PC-9 (cell line): ENCODE measurements around the gene FOS. TPM values are rescaled to one million over a fixed set of nuclear protein-coding genes. Genes with fewer than 3 reads are reported as not detected.

ENCODE experiments used
- BruUV-seq: library from RNA; stranded (reverse); fragments of 400-500 nt; replicated peaks from 2 replicates; lab custom pipeline; 2021; lab: Mats Ljungman, UMichigan
- CTCF ChIA-PET: fragments of 300-600 bp; sonication (Branson Sonifier 250); formaldehyde crosslinking; loops from one replicate; lab custom pipeline; 2022; ENCODE audit warnings: antibody characterized with exemption; lab: Charles Lee
- POLR2A ChIA-PET: fragments of 300-600 bp; sonication (Branson Sonifier 250); formaldehyde crosslinking; loops from one replicate; lab custom pipeline; 2022; ENCODE audit warnings: antibody characterized with exemption; ENCODE audit not compliant: unreplicated experiment; lab: Charles Lee
- DNase-seq, 2 experiments: peaks; one replicate each; pipeline versions ENCODE4 v3.0.0 to v3.0.0-alpha.2; 2015 to 2022; ENCODE audit warnings: mixed read lengths in 1 of 2
- H2AFZ ChIP-seq: fragments of 200-600 bp; sonication (generic); 2 replicates; pipeline ENCODE4 v1.8.1; 2017; ENCODE audit warnings: antibody characterized with exemption
- H3F3A ChIP-seq: fragments of 200-600 bp; sonication (generic); 2 replicates; pipeline ENCODE4 v1.8.1; 2017; ENCODE audit warnings: antibody characterized with exemption, mild to moderate bottlenecking, low read depth; ENCODE audit not compliant: insufficient read depth
- H3K27ac ChIP-seq: fragments of 200-600 bp; sonication (generic); 2 replicates; pipeline ENCODE4 v1.6.1; 2016; ENCODE audit warnings: mixed run types
- H3K27me3 ChIP-seq: fragments of 200-600 bp; sonication (generic); 2 replicates; pipeline ENCODE4 v1.6.1; 2016; ENCODE audit warnings: low read depth, mixed run types; ENCODE audit not compliant: insufficient read depth
- H3K36me3 ChIP-seq: fragments of 200-600 bp; sonication (generic); 2 replicates; pipeline ENCODE4 v1.6.1; 2016; ENCODE audit warnings: low read depth, mixed run types
- H3K4me1 ChIP-seq: fragments of 200-600 bp; sonication (generic); replicated peaks from 2 replicates; pipeline ENCODE4 v1.6.1; 2016; ENCODE audit warnings: mixed run types; ENCODE audit not compliant: insufficient read depth
- H3K4me2 ChIP-seq: fragments of 200-600 bp; sonication (generic); 2 replicates; pipeline ENCODE4 v1.6.1; 2017; ENCODE audit warnings: mixed run types
- H3K4me3 ChIP-seq: fragments of 200-600 bp; sonication (generic); 2 replicates; pipeline ENCODE4 v1.6.1; 2016; ENCODE audit warnings: mixed run types
- H3K79me2 ChIP-seq: fragments of 200-600 bp; sonication (generic); 2 replicates; pipeline ENCODE4 v1.6.1; 2017; ENCODE audit warnings: low read depth, mixed run types
- H3K9me2 ChIP-seq: fragments of 200-600 bp; sonication (generic); 2 replicates; pipeline ENCODE4 v1.8.1; 2017; ENCODE audit warnings: mild to moderate bottlenecking; ENCODE audit not compliant: insufficient read depth
- H3K9me3 ChIP-seq: fragments of 200-600 bp; sonication (generic); 2 replicates; pipeline ENCODE4 v1.8.1; 2016; ENCODE audit warnings: low read depth; ENCODE audit not compliant: insufficient read depth
- H4K20me1 ChIP-seq: fragments of 200-600 bp; sonication (generic); 2 replicates; pipeline ENCODE4 v1.8.1; 2017; ENCODE audit not compliant: insufficient read depth
- CTCF ChIP-seq: fragments of 200-600 bp; sonication (generic); conservative IDR thresholded peaks from 2 replicates; pipeline ENCODE4 v1.6.1; 2017; ENCODE audit warnings: mixed run types, antibody characterized with exemption, mild to moderate bottlenecking, moderate library complexity
- EZH2 ChIP-seq: fragments of 200-600 bp; sonication (generic); IDR thresholded peaks from 2 replicates; pipeline ENCODE4 v1.8.0; 2017; ENCODE audit warnings: antibody characterized with exemption, low read depth
- intact Hi-C: fragments of 100-400 bp; cut with micrococcal nuclease; formaldehyde crosslinking; loops from one replicate; pipeline ENCODE4 v1.10.0; 2022; ENCODE audit not compliant: unreplicated experiment
- total RNA-seq: library from RNA; stranded (reverse); gene quantifications from 2 replicates; pipeline ENCODE4 v1.2.3, GENCODE V29; 2021

Gene FOS
- total RNA-seq, 1 experiment from 2014 or later, result 84.6 TPM

DNA sequence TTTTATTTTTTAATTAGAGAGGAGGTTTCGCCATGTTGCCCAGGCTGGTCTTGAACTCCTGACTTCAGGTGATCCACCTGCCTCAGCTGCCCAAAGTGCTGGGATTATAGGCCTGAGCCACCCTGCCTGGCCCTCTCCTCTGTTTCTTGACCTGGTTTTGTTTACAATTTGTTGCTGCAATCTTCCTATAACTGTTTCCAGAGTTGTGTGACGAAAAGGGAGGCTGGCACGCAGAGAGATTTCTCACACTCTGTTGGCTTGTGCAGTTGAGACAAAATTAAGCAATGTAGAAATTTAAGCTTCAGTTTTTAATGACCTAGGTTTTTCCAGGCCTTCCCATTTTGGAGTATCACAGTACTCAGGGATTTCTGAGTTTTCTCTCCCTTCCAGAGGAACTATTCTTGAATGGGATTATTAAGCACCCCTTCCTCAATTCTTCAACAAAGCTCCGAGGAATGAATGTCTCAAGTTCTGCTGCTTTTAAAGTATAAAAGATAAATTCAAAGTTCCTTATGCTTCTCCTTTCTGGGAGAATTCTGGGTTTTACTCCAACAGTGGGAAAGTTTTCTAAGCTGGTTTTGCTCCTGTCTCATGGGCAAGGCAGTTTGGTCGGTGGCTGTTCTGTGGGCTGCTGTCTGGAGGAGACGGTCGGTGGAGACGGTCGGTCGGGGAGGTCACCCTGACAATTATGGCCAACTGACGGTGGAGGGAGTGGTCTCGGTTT lies 20.4 kb upstream of the FOS start:
- POLR2A ChIA-PET, result interaction anchor here (0.6 to 2.8 kb wide), 11 partner anchors 9 to 127 kb away, joined by 3 to 63 read pairs (median 8); partner anchors contain the start of gene FOS

DNA sequence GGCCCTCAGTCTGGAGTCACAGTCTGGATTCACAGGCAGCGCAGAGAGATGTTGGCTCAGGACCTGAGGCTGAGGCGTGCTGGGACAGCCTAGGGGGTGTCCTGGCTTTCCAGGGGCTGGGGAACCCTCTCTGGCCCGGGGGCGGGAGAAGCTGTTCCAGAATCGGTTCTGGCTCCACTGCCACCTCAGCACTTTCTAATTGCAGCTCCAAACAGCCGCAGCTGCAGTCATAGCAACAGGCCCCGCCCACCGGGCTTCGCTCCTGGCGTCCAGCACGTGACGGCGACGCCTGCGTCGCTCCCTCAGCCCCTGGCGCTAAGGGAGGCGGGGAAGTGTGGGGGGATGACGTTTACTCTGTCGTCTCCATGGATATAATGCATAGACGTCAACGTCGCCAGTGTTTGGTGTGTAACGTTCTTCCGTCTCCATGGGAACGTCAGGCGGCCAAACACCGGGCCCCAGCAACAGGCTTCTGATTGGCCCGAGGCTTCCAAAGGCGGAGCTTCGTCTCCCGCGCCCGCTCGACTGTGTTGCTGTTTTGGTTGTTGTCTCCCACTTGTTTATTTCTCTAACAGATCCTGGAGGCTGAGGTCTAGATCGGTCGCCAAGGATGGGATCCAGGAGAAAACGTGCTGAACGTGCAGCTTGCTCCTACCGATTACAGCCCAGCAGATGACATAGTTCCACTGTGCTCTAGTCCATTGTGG lies 19.7 kb upstream of the FOS start:
- BruUV-seq, result no TSS peak
- Histone ChIP-seq H3K36me3 (no peaks in the 10 kb centered on the region), H3F3A (peaks cover 62% of the 10 kb centered on the region), H3K4me2 (peak overlapping the region; percentile 91), H3K27ac (peak overlapping the region; percentile 83), H4K20me1 (no peaks in the 10 kb centered on the region), H2AFZ (peak overlapping the region; percentile 83), H3K9me3 (no peaks in the 10 kb centered on the region), H3K79me2 (no peaks in the 10 kb centered on the region), H3K27me3 (no peaks in the 10 kb centered on the region), H3K4me1 (peaks cover 63% of the 10 kb centered on the region), H3K4me3 (peak overlapping the region; percentile 56), H3K9me2 (no peaks in the 10 kb centered on the region)
- intact Hi-C loops, result loop anchor here (1.0 to 5.0 kb wide), 8 partner anchors 18 to 193 kb away; partner anchors contain the start of genes NEK9 and TMED10
- CTCF ChIA-PET, result interaction anchor here (0.5 to 1.0 kb wide), 4 partner anchors 29 to 1768 kb away, joined by 3 to 7 read pairs (median 5); no protein-coding TSS in a partner anchor
- TF ChIP-seq CTCF (no peak), EZH2 (no peak)
- DNase-seq, result peak; percentile 100
- POLR2A ChIA-PET, result interaction anchor here (0.5 to 2.8 kb wide), 25 partner anchors 8 to 766 kb away, joined by 3 to 63 read pairs (median 4); partner anchors contain the start of genes FOS and NPC2

More for the DNA sequence above, 20.4 kb upstream of the FOS start:
- BruUV-seq, result TSS peak; percentile 85
- H3F3A ChIP-seq, result peaks cover 66% of the 10 kb centered on the region
- H3K4me3 ChIP-seq, result peak overlapping the region; percentile 56
- H3K79me2 ChIP-seq, result no peaks in the 10 kb centered on the region
- peak overlapping the region; percentile 77 for H2AFZ ChIP-seq
- H4K20me1 ChIP-seq, result no peaks in the 10 kb centered on the region
- H3K27me3 ChIP-seq, result no peaks in the 10 kb centered on the region
- DNase-seq, result peak in 1 of 2 experiments; percentile 56
- CTCF ChIA-PET, result interaction anchor here (0.6 to 1.0 kb wide), 5 partner anchors 28 to 303 kb away, joined by 3 to 7 read pairs (median 5); no protein-coding TSS in a partner anchor
- H3K27ac ChIP-seq, result peak overlapping the region; percentile 83
- H3K9me2 ChIP-seq, result no peaks in the 10 kb centered on the region
- peak overlapping the region; percentile 91 for H3K4me2 ChIP-seq
- peaks cover 68% of the 10 kb centered on the region for H3K4me1 ChIP-seq
- no peak for TF ChIP-seq EZH2
- TF ChIP-seq CTCF, result no peak
- intact Hi-C loops, result loop anchor here (5.0 kb wide), 2 partner anchors 36 to 194 kb away; no protein-coding TSS in a partner anchor
- H3K9me3 ChIP-seq, result no peaks in the 10 kb centered on the region
- H3K36me3 ChIP-seq, result no peaks in the 10 kb centered on the region

- Histone ChIP-seq H3K27ac (peak overlapping the region; percentile 41), H3K36me3 (no peaks in the 10 kb centered on the region), H3K27me3 (no peaks in the 10 kb centered on the region), H4K20me1 (no peaks in the 10 kb centered on the region), H3K79me2 (no peaks in the 10 kb centered on the region), H3K4me1 (peaks cover 63% of the 10 kb centered on the region), H3K9me2 (no peaks in the 10 kb centered on the region), H3K4me3 (peak overlapping the region; percentile 56), H3K9me3 (no peaks in the 10 kb centered on the region), H3F3A (peaks cover 60% of the 10 kb centered on the region), H3K4me2 (peak overlapping the region; percentile 91), H2AFZ (peak overlapping the region; percentile 83)
- intact Hi-C loops, result loop anchor here (1.0 to 5.0 kb wide), 8 partner anchors 18 to 193 kb away; partner anchors contain the start of genes NEK9 and TMED10
- TF ChIP-seq CTCF (peak; percentile 33; the same call in 1 of the 2 replicates), EZH2 (no peak)
- BruUV-seq, result TSS peak; percentile 98
- POLR2A ChIA-PET, result interaction anchor here (0.7 to 2.8 kb wide), 11 partner anchors 8 to 135 kb away, joined by 3 to 63 read pairs (median 5); partner anchors contain the start of gene FOS
- DNase-seq, result no peak
- CTCF ChIA-PET, result no interaction called here
Observed at GRCh38 chr14:75259510-75259855, 19.1 kb upstream of the FOS start.
